Left ventricle myocardium inferior (tissue), 1 donor: ENCODE results near the gene SERHL2. TPM values are rescaled to one million over a fixed set of nuclear protein-coding genes. Genes with fewer than 3 reads are reported as not detected.
A peak's percentile ranks its signal among the peaks of the same experiment; 100 is the strongest.
"Not testable (repeated sequence)": the region's sequence is repeated elsewhere in the genome, so short reads cannot be mapped to it uniquely, and the experiment has no call there.

Experiments used
- DNase-seq: peaks from one replicate; pipeline ENCODE4 v3.0.0-alpha.2; 2020
- H3K27ac ChIP-seq: fragments of 200-600 bp; replicated peaks from 2 replicates; pipeline ENCODE4 v1.8.0; 2021
- H3K27me3 ChIP-seq: fragments of 200-600 bp; 2 replicates; pipeline ENCODE4 v1.8.0; 2021; ENCODE audit warnings: low read depth
- H3K36me3 ChIP-seq: fragments of 200-600 bp; 2 replicates; pipeline ENCODE4 v1.8.0; 2021
- H3K4me1 ChIP-seq: fragments of 200-600 bp; 2 replicates; pipeline ENCODE4 v1.8.0; 2021
- H3K4me3 ChIP-seq: fragments of 200-600 bp; 2 replicates; pipeline ENCODE4 v1.8.0; 2021; ENCODE audit warnings: mild to moderate bottlenecking, moderate library complexity
- H3K9me3 ChIP-seq: fragments of 200-600 bp; replicated peaks from 2 replicates; pipeline ENCODE4 v1.8.0; 2021
- intact Hi-C: fragments of 100-400 bp; cut with micrococcal nuclease; formaldehyde crosslinking; loops from one replicate; pipeline ENCODE4 v1.11.0; 2022
- total RNA-seq: library from RNA; stranded (reverse); fragmentation: NEBNext Ultra II Directional; extraction: Animal tissue kit (Norgen Biotek cat#: 25700); gene quantifications from one replicate; pipeline ENCODE4 v1.2.1, GENCODE V29; 2021
- TF ChIP-seq, protein P1 (sequence below): fragments of 200-600 bp; IDR thresholded peaks from 2 replicates; pipeline ENCODE4 v1.8.0; 2021; ENCODE audit warnings: antibody characterized with exemption, mild to moderate bottlenecking, borderline replicate concordance
- donor health status: DM: no; HTN: yes; CAD: no; lungs with severe emphysema.

Gene SERHL2
- total RNA-seq, 1 donor from 2014 or later: 3.5 TPM

DNA sequence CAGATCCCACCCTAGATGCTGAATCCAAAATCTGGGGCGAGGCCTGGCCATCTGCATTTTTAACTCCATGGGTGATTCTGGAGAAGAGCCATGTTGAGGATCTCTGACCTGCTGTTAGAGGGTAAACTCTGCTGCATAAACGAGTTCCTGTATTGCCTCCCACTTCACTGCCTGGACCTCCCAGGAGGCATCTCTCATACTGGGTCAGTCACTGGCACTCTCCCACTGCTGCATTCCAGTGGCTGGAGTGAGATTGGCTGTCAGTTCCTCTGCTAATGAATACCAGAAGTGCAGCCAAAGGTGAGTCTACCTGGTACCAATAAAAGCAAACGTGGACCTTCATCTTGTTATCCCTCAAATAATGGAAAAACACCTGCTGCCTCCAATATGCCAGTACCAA lies 50.6 kb downstream of the SERHL2 start:
- H3K4me3 ChIP-seq: no peak overlapping the region
- H3K36me3 ChIP-seq: peaks cover 34% of the 10 kb centered on the region
- H3K4me1 ChIP-seq: peaks cover 47% of the 10 kb centered on the region
- no peaks in the 10 kb centered on the region for H3K9me3 ChIP-seq
- DNase-seq: no peak
- intact Hi-C loops: no loop called here
- no peaks in the 10 kb centered on the region for H3K27me3 ChIP-seq
- H3K27ac ChIP-seq: peak overlapping the region; percentile 33
- TF ChIP-seq, protein P1, sequence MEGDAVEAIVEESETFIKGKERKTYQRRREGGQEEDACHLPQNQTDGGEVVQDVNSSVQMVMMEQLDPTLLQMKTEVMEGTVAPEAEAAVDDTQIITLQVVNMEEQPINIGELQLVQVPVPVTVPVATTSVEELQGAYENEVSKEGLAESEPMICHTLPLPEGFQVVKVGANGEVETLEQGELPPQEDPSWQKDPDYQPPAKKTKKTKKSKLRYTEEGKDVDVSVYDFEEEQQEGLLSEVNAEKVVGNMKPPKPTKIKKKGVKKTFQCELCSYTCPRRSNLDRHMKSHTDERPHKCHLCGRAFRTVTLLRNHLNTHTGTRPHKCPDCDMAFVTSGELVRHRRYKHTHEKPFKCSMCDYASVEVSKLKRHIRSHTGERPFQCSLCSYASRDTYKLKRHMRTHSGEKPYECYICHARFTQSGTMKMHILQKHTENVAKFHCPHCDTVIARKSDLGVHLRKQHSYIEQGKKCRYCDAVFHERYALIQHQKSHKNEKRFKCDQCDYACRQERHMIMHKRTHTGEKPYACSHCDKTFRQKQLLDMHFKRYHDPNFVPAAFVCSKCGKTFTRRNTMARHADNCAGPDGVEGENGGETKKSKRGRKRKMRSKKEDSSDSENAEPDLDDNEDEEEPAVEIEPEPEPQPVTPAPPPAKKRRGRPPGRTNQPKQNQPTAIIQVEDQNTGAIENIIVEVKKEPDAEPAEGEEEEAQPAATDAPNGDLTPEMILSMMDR: no peak

DNA sequence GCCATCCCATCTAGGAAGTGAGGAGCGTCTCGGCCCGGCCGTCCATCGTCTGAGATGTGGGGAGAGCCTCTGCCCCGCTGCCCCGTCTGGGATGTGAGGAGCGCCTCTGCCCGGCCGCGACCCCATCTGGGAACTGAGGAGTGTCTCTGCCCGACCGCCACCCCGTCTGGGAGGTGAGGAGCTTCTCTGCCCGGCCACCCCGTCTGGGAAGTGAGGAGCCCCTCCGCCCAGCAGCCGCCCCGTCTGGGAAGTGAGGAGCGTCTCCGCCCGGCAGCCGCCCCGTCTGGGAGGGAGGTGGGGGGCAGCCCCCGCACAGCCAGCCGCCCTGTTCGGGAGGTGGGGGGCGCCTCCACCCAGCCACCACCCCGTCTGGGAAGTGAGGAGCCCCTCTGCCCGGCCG lies 53.9 kb downstream of the SERHL2 start:
- H3K36me3 ChIP-seq, H3K4me3 ChIP-seq, H3K9me3 ChIP-seq, H3K27ac ChIP-seq, DNase-seq, intact Hi-C loops, H3K27me3 ChIP-seq: not testable (repeated sequence)
- H3K4me1 ChIP-seq: peaks cover 80% of the 10 kb centered on the region

DNA sequence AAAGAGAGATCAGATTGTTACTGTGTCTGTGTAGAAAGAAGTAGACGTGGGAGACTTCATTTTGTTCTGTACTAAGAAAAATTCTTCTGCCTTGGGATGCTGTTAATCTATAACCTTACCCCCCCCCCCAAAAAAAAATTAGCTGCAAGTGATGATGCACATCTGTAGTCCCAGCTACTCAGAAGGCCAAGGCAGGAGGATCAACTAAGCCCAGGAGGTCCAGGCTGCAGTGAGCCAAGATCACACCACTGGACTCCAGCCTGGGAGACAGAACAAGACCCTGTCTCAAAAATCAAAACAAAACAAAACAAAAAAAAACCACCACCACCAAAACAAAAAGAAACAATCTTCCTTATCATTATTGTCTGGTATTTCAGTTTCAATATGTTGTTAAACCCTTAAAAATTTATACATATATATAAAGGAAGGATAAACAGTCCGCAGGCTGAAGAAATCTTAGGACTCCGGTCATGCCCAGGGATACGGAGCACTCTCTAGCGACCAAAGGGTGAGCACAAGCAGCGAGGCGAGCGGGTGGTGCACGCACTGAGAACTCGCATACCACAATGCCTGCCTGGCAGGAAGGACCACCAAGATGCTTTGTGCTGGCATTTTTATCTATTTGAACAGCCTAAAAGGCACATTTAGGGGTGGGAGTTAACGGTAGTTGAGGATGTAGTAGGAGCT lies 54.5 kb downstream of the SERHL2 start:
- H3K27ac ChIP-seq: peak overlapping the region; percentile 57
- H3K4me3 ChIP-seq: peak overlapping the region; percentile 14
- no peaks in the 10 kb centered on the region for H3K27me3 ChIP-seq
- no peak for DNase-seq
- no peaks in the 10 kb centered on the region for H3K36me3 ChIP-seq
- TF ChIP-seq, protein P1: no peak
- intact Hi-C loops: no loop called here
- peaks cover 86% of the 10 kb centered on the region for H3K4me1 ChIP-seq
- no peaks in the 10 kb centered on the region for H3K9me3 ChIP-seq

DNA sequence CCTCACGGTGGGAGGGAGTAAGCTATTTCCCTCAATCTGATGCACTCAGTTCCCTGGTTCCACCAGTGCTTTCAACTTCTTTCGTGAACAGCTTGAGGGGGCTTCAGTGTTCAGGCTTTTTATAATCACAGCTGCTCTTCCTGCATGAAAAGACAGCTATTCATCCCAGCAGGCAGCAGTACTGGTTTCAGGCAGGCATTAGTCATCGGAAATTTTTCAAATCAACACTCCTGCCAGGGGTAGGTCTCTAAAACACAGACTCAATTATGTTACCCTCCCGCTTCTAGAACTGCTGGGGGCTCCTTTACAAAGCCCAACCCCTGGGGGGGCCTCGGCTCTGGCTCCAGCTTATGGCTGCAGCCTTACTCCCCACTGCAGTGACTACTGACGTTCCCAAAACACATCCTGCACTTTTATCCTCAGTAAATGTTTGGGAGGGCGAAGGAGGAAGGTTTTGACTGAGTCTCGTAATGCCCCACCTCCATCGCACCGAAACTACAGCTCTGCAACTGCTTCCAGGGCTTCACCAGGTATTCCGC lies 55.1 kb downstream of the SERHL2 start:
- DNase-seq: no peak
- Histone ChIP-seq H3K4me1 (peaks cover 90% of the 10 kb centered on the region), H3K27ac (peak overlapping the region; percentile 57)

DNA sequence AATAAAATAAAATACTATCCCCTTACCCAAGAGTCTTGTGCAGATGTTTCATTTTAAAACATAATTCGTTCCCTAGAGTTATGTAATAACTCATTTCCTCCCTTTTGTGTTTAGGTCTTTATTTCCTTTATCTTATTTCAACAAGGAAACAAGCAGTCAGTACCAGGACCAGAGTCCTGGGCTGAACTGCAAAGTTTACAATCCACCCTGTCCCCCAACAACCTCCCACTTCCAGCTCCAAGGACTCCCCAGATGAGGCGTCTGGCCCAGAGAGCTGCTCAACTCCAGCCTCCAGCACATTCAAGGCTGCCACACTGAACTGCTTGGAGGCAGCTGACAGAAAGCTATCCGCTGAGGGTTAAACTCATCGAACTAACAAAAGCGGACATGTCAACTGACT lies 56.4 kb downstream of the SERHL2 start:
- Histone ChIP-seq H3K4me1 (peaks cover 82% of the 10 kb centered on the region), H3K27ac (peak overlapping the region; percentile 57), H3K27me3 (no peaks in the 10 kb centered on the region), H3K9me3 (no peaks in the 10 kb centered on the region), H3K4me3 (no peak overlapping the region), H3K36me3 (no peaks in the 10 kb centered on the region)
- TF ChIP-seq, protein P1: no peak
- intact Hi-C loops: no loop called here
- DNase-seq: no peak

More for the DNA sequence above, 55.1 kb downstream of the SERHL2 start:
- intact Hi-C loops: no loop called here
- Histone ChIP-seq H3K36me3 (no peaks in the 10 kb centered on the region), H3K27me3 (no peaks in the 10 kb centered on the region), H3K9me3 (no peaks in the 10 kb centered on the region), H3K4me3 (peak overlapping the region; percentile 14)
- TF ChIP-seq, protein P1: no peak

DNA sequence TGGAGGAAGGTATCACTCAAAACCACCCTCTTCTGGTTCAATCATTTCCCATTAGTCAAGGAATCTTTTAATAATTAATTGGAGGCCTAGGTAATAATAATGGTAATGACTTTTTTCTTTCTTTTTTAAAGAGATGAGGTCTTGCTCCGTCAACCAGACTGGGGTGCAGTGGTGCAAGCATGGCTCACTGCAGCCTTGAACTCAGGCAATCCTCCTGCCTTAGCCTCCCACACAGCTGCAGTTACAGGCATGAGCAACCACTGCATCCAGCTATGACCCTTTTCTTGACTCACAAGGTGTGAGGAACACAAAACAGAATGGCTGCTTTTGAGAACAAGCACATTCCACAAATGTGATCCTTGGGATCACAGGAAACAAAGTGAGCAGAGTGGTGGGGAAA lies 57.3 kb downstream of the SERHL2 start:
- Histone ChIP-seq H3K9me3 (no peaks in the 10 kb centered on the region), H3K36me3 (no peaks in the 10 kb centered on the region), H3K4me1 (peaks cover 82% of the 10 kb centered on the region), H3K4me3 (no peak overlapping the region), H3K27me3 (no peaks in the 10 kb centered on the region), H3K27ac (peak overlapping the region; percentile 57)
- TF ChIP-seq, protein P1: no peak
- intact Hi-C loops: no loop called here
- DNase-seq: no peak
